GM12891 (cell line): ENCODE measurements around the gene CAPN5.

Source experiments
- POLR2A ChIP-seq: IDR thresholded peaks from 2 replicates; pipeline ENCODE4 v1.6.1; 2011; ENCODE audit warnings: low read depth, low read length, control low read depth
- POLR2AphosphoS5 ChIP-seq: IDR thresholded peaks from 2 replicates; pipeline ENCODE4 v1.6.1; 2011; ENCODE audit warnings: low read depth, low read length, control low read depth
- POU2F2 ChIP-seq: IDR thresholded peaks from 2 replicates; pipeline ENCODE4 v1.6.1; 2011; ENCODE audit warnings: low read depth, mild to moderate bottlenecking, control low read depth, low read length, moderate library complexity
- TAF1 ChIP-seq: IDR thresholded peaks from 2 replicates; pipeline ENCODE4 v1.6.1; 2011; ENCODE audit warnings: low read depth, low read length, control low read depth

DNA sequence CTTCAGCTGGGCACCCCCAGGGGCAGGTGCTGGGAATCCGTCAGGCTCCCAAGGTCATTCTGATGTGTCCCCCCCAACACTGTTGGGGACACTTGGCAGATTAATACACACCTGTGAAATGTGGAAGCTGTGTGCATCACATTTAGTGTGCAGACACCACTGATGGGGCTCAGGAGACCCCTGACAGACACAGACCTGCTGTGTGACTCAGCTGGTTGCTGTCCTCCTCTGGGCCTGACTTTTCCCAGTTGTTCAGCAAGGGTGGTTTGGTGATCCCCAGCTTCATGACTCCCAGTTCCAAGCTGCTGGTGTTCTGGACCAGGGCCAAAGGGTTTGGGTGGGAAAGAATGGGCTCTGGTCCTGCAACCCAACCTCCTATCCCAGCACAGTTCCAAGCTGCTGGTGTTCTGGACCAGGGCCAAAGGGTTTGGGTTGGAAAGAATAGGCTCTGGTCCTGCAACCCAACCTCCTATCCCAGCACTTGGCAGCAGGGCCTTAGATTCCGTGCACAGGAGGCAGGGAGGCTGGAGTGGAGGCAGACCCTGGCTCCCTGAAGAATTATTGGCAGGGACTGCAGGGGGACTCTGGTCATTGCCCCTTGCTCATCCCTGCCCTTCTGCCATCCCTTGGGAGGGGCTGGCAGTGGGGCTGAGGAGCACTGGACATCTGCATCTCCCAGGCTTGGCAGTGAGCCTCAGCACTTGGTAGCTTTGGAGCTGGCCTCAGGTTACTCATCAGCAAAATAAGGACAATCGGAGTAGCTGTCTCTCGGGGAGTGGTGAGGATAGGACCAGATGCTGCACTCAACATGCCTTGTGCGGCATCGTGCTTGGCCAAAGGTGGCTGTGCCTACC is 27.4 kb downstream of the CAPN5 start:
- TF ChIP-seq POLR2A (no peak), POLR2AphosphoS5 (no peak), POU2F2 (no peak), TAF1 (no peak)
